ENCODE results near the gene KCTD3.

DNA sequence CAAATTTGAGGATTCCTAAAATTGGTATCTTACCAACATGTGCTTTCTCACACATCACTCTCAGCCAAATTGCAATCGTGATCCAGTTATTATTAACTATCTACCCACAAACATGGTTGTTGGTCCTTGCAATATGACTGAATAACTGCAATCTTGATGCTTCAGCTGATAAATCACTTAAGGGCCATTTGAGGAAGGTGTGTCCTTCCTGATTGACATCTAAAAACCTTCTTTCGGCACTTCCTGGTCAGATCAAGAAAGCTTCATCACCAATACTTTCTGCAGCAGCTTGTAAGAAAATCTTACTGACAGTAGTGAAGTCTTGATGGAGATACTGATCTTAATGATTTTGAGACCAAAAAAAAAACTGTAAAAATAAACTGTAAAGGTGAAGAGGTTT is 48.5 kb upstream of the KCTD3 start:
- TF ChIP-seq, protein P1, sequence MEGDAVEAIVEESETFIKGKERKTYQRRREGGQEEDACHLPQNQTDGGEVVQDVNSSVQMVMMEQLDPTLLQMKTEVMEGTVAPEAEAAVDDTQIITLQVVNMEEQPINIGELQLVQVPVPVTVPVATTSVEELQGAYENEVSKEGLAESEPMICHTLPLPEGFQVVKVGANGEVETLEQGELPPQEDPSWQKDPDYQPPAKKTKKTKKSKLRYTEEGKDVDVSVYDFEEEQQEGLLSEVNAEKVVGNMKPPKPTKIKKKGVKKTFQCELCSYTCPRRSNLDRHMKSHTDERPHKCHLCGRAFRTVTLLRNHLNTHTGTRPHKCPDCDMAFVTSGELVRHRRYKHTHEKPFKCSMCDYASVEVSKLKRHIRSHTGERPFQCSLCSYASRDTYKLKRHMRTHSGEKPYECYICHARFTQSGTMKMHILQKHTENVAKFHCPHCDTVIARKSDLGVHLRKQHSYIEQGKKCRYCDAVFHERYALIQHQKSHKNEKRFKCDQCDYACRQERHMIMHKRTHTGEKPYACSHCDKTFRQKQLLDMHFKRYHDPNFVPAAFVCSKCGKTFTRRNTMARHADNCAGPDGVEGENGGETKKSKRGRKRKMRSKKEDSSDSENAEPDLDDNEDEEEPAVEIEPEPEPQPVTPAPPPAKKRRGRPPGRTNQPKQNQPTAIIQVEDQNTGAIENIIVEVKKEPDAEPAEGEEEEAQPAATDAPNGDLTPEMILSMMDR (IDR thresholded peaks at IDR 0.05), result no peak
- TF ChIP-seq POLR2A (IDR thresholded peaks at IDR 0.05), result no peak

All from right lobe of liver (tissue), 4 donors.